Measurements from ENCODE around the gene NELL1. TPM values are rescaled to one million over a fixed set of nuclear protein-coding genes. Genes with fewer than 3 reads are reported as not detected.

Gene NELL1
- total RNA-seq, 1 donor from 2014 or later = not detected

- Histone ChIP-seq H3K79me2 (ENCODE audit: low read depth) (no peaks in the 10 kb centered on the region), H2AFZ (replicated peaks) (no peak overlapping the region), H3K4me3 (no peak overlapping the region), H3K4me2 (no peak overlapping the region), H3K27ac (no peak overlapping the region), H3K4me1 (peaks cover 7% of the 10 kb centered on the region), H4K20me1 (ENCODE audit: low read depth) (no peaks in the 10 kb centered on the region), H3F3A (ENCODE audit: low read depth) (no peaks in the 10 kb centered on the region), H3K27me3 (no peaks in the 10 kb centered on the region), H3K9ac (no peak overlapping the region), H3K36me3 (no peaks in the 10 kb centered on the region), H3K9me3 (ENCODE audit: low read depth) (no peaks in the 10 kb centered on the region)
- Mint-ChIP-seq H3K4me3 (no peak overlapping the region), H3K27me3 (ENCODE audit: insufficient read depth, low read depth) (no peaks in the 10 kb centered on the region), H3K36me3 (no peaks in the 10 kb centered on the region), H3K9me3 (no peaks in the 10 kb centered on the region), H3K4me1 (peaks cover 6% of the 10 kb centered on the region), H3K27ac (no peak overlapping the region)
- no peak for DNase-seq (ENCODE audit: low spot score)
- TF ChIP-seq CTCF (IDR thresholded peaks at IDR 0.05) (no peak), EZH2 (IDR thresholded peaks at IDR 0.05) (no peak), EZH2phosphoT487 (IDR thresholded peaks at IDR 0.05) (no peak)
These were observed 171.0 kb downstream of the NELL1 start for GRCh38 chr11:20840341-20840740.

GRCh38 chr11:20844216-20844615, 174.8 kb downstream of the NELL1 start:
- no peaks in the 10 kb centered on the region for H3K27me3 Mint-ChIP-seq (ENCODE audit: insufficient read depth, low read depth)
- peaks cover 2% of the 10 kb centered on the region for H3K4me1 ChIP-seq

GRCh38 chr11:20844630-20845029, 175.2 kb downstream of the NELL1 start:
- DNase-seq (ENCODE audit: low spot score) = no peak
- H3K27me3 ChIP-seq = no peaks in the 10 kb centered on the region
- no peaks in the 10 kb centered on the region for H3K27me3 Mint-ChIP-seq (ENCODE audit: insufficient read depth, low read depth)
- H3F3A ChIP-seq (ENCODE audit: low read depth) = no peaks in the 10 kb centered on the region
- TF ChIP-seq EZH2phosphoT487 (IDR thresholded peaks at IDR 0.05) (no peak), CTCF (IDR thresholded peaks at IDR 0.05) (no peak), EZH2 (IDR thresholded peaks at IDR 0.05) (no peak)
- no peaks in the 10 kb centered on the region for H3K79me2 ChIP-seq (ENCODE audit: low read depth)
- no peaks in the 10 kb centered on the region for H3K9me3 Mint-ChIP-seq
- no peak overlapping the region for H3K4me3 Mint-ChIP-seq
- no peak overlapping the region for H3K9ac ChIP-seq
- H3K4me1 ChIP-seq = no peaks in the 10 kb centered on the region
- H3K36me3 Mint-ChIP-seq = peaks cover 2% of the 10 kb centered on the region
- no peak overlapping the region for H3K4me3 ChIP-seq
- no peak overlapping the region for H3K27ac Mint-ChIP-seq
- H3K27ac ChIP-seq = no peak overlapping the region
- no peaks in the 10 kb centered on the region for H3K4me1 Mint-ChIP-seq
- H3K4me2 ChIP-seq = no peak overlapping the region
- no peaks in the 10 kb centered on the region for H3K36me3 ChIP-seq
- no peaks in the 10 kb centered on the region for H3K9me3 ChIP-seq (ENCODE audit: low read depth)
- H2AFZ ChIP-seq (replicated peaks) = no peak overlapping the region
- H4K20me1 ChIP-seq (ENCODE audit: low read depth) = no peaks in the 10 kb centered on the region

More at GRCh38 chr11:20844216-20844615, 174.8 kb downstream of the NELL1 start:
- no peak for DNase-seq (ENCODE audit: low spot score)
- Mint-ChIP-seq H3K9me3 (no peaks in the 10 kb centered on the region), H3K4me3 (no peak overlapping the region), H3K27ac (no peak overlapping the region), H3K36me3 (peaks cover 2% of the 10 kb centered on the region), H3K4me1 (peaks cover 2% of the 10 kb centered on the region)
- no peak for TF ChIP-seq EZH2 (IDR thresholded peaks at IDR 0.05)
- no peak for TF ChIP-seq CTCF (IDR thresholded peaks at IDR 0.05)
- TF ChIP-seq EZH2phosphoT487 (IDR thresholded peaks at IDR 0.05) = no peak
- Histone ChIP-seq H3K4me3 (no peak overlapping the region), H3K27ac (no peak overlapping the region), H3K79me2 (ENCODE audit: low read depth) (no peaks in the 10 kb centered on the region), H2AFZ (replicated peaks) (no peak overlapping the region), H3K9ac (no peak overlapping the region), H3K27me3 (no peaks in the 10 kb centered on the region), H3K4me2 (no peak overlapping the region), H3K36me3 (no peaks in the 10 kb centered on the region), H3K9me3 (ENCODE audit: low read depth) (no peaks in the 10 kb centered on the region), H4K20me1 (ENCODE audit: low read depth) (no peaks in the 10 kb centered on the region), H3F3A (ENCODE audit: low read depth) (no peaks in the 10 kb centered on the region)

All from neural progenitor cell (in vitro differentiated cells).